LNCaP clone FGC (cell line): ENCODE results near the gene GALNT6.

Experiments
- DNase-seq: peaks from one replicate; pipeline ENCODE4 v3.0.0-alpha.2; 2011; ENCODE audit warnings: low read depth
- H3K4me3 ChIP-seq: 2 replicates; pipeline ENCODE4 v1.5.1; 2011; ENCODE audit warnings: mild to moderate bottlenecking, low read depth, low read length, control low read depth
- TF ChIP-seq, protein P1 (sequence below): IDR thresholded peaks from 2 replicates; pipeline ENCODE4 v1.5.1; 2012; ENCODE audit warnings: mild to moderate bottlenecking; ENCODE audit not compliant: control insufficient read depth, insufficient read depth; ENCODE audit errors: extremely low read depth

GALNT6 gene

DNA sequence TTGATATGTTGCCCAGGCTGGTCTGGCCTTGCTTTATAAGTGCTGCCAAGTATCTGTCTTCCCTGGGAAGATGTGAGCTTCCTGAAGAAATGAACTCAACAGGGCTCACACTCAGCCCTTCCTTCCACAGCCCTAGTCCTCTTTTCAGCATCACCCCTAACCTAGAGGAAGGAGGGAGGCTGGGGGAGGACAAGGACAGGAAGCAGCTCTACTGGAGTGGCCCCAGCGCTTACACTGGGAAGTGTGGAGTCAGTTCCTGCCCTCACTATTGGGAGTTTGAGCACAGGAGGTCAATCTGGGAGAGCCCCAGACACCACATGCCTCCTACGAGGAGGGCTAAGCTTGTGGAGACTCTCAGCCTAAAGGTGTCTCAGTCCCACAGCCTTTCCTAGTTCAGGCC lies 16.8 kb downstream of the GALNT6 start:
- no peak for DNase-seq
- TF ChIP-seq, protein P1, sequence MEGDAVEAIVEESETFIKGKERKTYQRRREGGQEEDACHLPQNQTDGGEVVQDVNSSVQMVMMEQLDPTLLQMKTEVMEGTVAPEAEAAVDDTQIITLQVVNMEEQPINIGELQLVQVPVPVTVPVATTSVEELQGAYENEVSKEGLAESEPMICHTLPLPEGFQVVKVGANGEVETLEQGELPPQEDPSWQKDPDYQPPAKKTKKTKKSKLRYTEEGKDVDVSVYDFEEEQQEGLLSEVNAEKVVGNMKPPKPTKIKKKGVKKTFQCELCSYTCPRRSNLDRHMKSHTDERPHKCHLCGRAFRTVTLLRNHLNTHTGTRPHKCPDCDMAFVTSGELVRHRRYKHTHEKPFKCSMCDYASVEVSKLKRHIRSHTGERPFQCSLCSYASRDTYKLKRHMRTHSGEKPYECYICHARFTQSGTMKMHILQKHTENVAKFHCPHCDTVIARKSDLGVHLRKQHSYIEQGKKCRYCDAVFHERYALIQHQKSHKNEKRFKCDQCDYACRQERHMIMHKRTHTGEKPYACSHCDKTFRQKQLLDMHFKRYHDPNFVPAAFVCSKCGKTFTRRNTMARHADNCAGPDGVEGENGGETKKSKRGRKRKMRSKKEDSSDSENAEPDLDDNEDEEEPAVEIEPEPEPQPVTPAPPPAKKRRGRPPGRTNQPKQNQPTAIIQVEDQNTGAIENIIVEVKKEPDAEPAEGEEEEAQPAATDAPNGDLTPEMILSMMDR, result no peak
- H3K4me3 ChIP-seq, result no peak overlapping the region

DNA sequence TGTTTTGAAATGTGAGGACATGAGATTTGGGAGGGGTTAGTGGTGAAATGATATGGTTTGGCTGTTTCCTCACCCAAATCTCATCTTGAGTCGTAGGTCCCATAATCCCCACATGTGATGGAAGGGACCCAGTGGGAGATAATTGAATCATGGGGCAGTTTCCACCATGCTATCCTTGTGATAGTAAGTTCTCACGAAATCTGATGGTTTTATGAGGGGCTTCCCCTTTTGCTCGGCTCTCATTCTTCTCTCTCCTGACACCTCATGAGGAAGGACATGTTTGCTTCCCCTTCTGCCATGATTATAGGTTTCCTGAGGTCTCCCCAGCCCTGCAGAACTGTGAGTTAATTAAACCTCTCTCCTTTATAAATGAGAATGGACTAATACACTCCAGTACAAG lies 18.0 kb downstream of the GALNT6 start:
- no peak overlapping the region for H3K4me3 ChIP-seq
- DNase-seq, result no peak
- TF ChIP-seq, protein P1, result no peak

DNA sequence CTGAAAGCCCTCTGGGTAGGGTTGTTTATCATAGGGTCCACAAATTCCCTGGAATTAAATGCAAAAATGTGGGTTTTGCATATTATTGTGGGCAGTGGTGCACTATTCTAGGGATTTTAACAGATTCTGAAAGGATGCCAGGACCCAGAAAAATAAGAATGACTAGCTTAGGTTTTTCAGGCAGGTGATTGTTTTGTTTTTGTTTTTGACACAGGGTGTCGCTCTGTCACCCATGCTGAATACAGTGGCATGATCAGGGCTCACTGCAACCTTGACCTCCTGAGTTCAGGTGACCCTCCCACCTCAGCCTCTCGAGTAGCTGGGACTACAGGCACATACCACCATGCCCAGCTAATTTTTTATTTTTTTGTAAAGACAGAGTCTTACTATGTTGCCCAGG lies 19.2 kb downstream of the GALNT6 start:
- DNase-seq, result no peak
- TF ChIP-seq, protein P1, result peak; percentile 29; the same call in 1 of the 2 replicates
- no peak overlapping the region for H3K4me3 ChIP-seq

DNA sequence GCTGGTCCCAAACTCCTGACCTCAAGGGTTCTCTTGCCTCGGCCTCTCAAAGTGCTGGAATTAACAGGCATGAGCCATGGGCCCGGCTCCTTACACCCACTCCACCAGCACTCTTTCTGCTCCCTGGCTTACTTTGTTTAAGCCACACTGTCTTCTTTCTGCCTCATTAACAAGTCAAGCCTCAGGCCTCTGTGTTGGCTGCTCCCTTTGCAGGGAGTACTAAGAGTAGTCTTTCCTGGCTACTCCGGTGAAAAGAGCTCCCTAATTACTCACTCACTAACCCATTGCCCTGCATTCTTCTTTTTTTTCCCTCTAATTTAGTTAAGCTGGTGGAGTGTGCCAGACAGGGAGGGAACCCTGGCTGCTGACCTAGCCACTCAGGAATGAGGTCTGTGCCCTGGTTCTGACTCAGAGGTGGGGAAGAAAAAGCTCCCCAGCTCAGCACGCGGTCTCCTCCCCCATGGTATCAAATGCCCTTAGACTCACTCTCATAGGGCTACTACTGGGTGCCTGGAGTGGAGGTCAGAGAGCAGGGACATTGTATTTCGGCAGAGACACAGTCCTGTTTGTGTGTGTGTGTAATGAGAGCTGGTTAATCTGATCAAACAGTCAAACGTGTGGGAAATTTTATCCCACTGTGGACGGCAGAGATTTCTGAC lies 19.8 kb downstream of the GALNT6 start:
- H3K4me3 ChIP-seq, result no peak overlapping the region
- TF ChIP-seq, protein P1, result no peak
- no peak for DNase-seq

DNA sequence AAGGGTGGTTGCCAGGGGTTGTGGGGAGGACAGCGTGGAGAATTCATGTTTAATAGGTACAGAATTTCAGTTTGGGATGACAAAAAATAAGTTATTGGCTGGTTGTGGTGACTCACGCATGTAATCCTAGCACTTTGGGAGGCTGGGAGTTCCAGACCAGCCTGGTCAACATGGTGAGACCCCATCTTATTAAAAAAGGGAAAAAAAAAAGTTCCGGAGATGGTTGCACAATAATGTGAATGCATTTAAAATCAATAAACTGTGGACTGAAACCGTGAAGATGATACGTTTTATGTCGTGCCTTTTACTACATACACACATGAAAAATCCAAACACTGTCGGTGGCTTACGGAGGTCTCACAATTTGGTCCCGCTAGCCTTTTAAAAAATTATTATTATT lies 20.5 kb downstream of the GALNT6 start:
- TF ChIP-seq, protein P1, result no peak
- H3K4me3 ChIP-seq, result no peak overlapping the region
- DNase-seq, result no peak

DNA sequence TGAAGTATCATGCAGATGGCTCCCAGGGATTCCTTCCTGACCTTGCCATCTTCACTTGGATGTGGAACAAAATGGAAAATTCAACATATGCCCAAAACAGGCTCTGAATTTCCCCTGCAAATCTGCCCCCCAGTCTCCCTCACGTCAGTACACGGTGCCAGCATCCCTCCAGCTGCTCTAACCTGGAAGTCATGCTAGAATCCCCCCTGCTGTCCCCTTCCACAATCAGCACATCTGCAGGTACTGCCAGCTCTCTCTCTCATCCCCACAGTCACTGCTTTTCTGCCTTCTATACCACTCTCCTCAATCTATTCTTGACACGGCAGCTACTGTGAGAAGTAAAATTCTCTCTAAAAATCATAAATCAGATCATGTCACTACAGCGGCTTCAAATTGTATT lies 21.6 kb downstream of the GALNT6 start:
- H3K4me3 ChIP-seq, result no peak overlapping the region
- TF ChIP-seq, protein P1, result no peak
- no peak for DNase-seq
